Mucosa of stomach (tissue), 1 donor: Measurements from ENCODE around the gene CCND1.

ENCODE experiments used
- H3K27me3 ChIP-seq: one replicate; pipeline ENCODE4 v1.7.0; 2013; ENCODE audit warnings: mild to moderate bottlenecking, low read length; ENCODE audit not compliant: control insufficient read depth, insufficient read depth
- H3K36me3 ChIP-seq: one replicate; pipeline ENCODE4 v1.7.0; 2013; ENCODE audit warnings: low read length; ENCODE audit not compliant: control insufficient read depth, insufficient read depth
- H3K4me1 ChIP-seq: one replicate; pipeline ENCODE4 v1.7.0; 2013; ENCODE audit warnings: mild to moderate bottlenecking, low read length; ENCODE audit not compliant: control insufficient read depth, insufficient read depth
- H3K4me3 ChIP-seq: one replicate; pipeline ENCODE4 v1.7.0; 2013; ENCODE audit warnings: low read length
- H3K9ac ChIP-seq: one replicate; pipeline ENCODE4 v1.7.0; 2013; ENCODE audit warnings: mild to moderate bottlenecking, low read length, moderate library complexity
- H3K9me3 ChIP-seq: one replicate; pipeline ENCODE4 v1.7.0; 2013; ENCODE audit warnings: mild to moderate bottlenecking, low read length, moderate library complexity; ENCODE audit not compliant: control insufficient read depth
- donor health status: Pancreatic carcinoma.

Gene CCND1

GRCh38 chr11:69624293-69624692 is 16.7 kb upstream of the CCND1 start:
- H3K36me3 ChIP-seq, result no peaks in the 10 kb centered on the region
- H3K9me3 ChIP-seq, result no peaks in the 10 kb centered on the region
- H3K4me3 ChIP-seq, result no peak overlapping the region
- H3K9ac ChIP-seq, result no peak overlapping the region
- no peaks in the 10 kb centered on the region for H3K27me3 ChIP-seq
- H3K4me1 ChIP-seq, result no peaks in the 10 kb centered on the region

- Histone ChIP-seq H3K27me3 (no peaks in the 10 kb centered on the region), H3K36me3 (no peaks in the 10 kb centered on the region), H3K4me1 (no peaks in the 10 kb centered on the region), H3K9me3 (no peaks in the 10 kb centered on the region), H3K9ac (no peak overlapping the region), H3K4me3 (no peak overlapping the region)
These were observed 15.5 kb upstream of the CCND1 start for GRCh38 chr11:69625476-69625875.

- H3K9ac ChIP-seq, result no peak overlapping the region
- no peaks in the 10 kb centered on the region for H3K9me3 ChIP-seq
- H3K4me1 ChIP-seq, result no peaks in the 10 kb centered on the region
- H3K27me3 ChIP-seq, result no peaks in the 10 kb centered on the region
- H3K36me3 ChIP-seq, result no peaks in the 10 kb centered on the region
- no peak overlapping the region for H3K4me3 ChIP-seq
These were observed 13.4 kb upstream of the CCND1 start for GRCh38 chr11:69627551-69627950.

- no peaks in the 10 kb centered on the region for H3K27me3 ChIP-seq
- H3K9me3 ChIP-seq, result no peaks in the 10 kb centered on the region
- no peaks in the 10 kb centered on the region for H3K4me1 ChIP-seq
- no peak overlapping the region for H3K9ac ChIP-seq
- H3K36me3 ChIP-seq, result no peaks in the 10 kb centered on the region
- no peak overlapping the region for H3K4me3 ChIP-seq
These were observed 10.9 kb upstream of the CCND1 start for GRCh38 chr11:69630017-69630416.

- Histone ChIP-seq H3K4me3 (no peak overlapping the region), H3K9me3 (no peaks in the 10 kb centered on the region), H3K27me3 (no peaks in the 10 kb centered on the region)
These were observed 10.5 kb upstream of the CCND1 start for GRCh38 chr11:69630424-69630823.

GRCh38 chr11:69632900-69633299 is 8.1 kb upstream of the CCND1 start:
- H3K27me3 ChIP-seq, result peaks cover 13% of the 10 kb centered on the region
- no peaks in the 10 kb centered on the region for H3K36me3 ChIP-seq
- H3K4me1 ChIP-seq, result peaks cover 22% of the 10 kb centered on the region
- H3K9ac ChIP-seq, result no peak overlapping the region
- H3K9me3 ChIP-seq, result no peaks in the 10 kb centered on the region
- no peak overlapping the region for H3K4me3 ChIP-seq

More at GRCh38 chr11:69630424-69630823, 10.5 kb upstream of the CCND1 start:
- H3K4me1 ChIP-seq, result no peaks in the 10 kb centered on the region
- no peaks in the 10 kb centered on the region for H3K36me3 ChIP-seq
- H3K9ac ChIP-seq, result no peak overlapping the region

GRCh38 chr11:69634069-69634468 is 6.9 kb upstream of the CCND1 start:
- Histone ChIP-seq H3K27me3 (peaks cover 14% of the 10 kb centered on the region), H3K4me1 (peaks cover 31% of the 10 kb centered on the region), H3K4me3 (no peak overlapping the region)

GRCh38 chr11:69634590-69634989 is 6.4 kb upstream of the CCND1 start:
- Histone ChIP-seq H3K9me3 (no peaks in the 10 kb centered on the region), H3K9ac (no peak overlapping the region), H3K36me3 (no peaks in the 10 kb centered on the region), H3K27me3 (peaks cover 14% of the 10 kb centered on the region), H3K4me3 (no peak overlapping the region), H3K4me1 (peaks cover 31% of the 10 kb centered on the region)

More at GRCh38 chr11:69634069-69634468, 6.9 kb upstream of the CCND1 start:
- H3K9me3 ChIP-seq, result no peaks in the 10 kb centered on the region
- no peak overlapping the region for H3K9ac ChIP-seq
- H3K36me3 ChIP-seq, result no peaks in the 10 kb centered on the region

- no peaks in the 10 kb centered on the region for H3K9me3 ChIP-seq
- no peak overlapping the region for H3K9ac ChIP-seq
- peaks cover 36% of the 10 kb centered on the region for H3K4me1 ChIP-seq
- peaks cover 18% of the 10 kb centered on the region for H3K27me3 ChIP-seq
- no peak overlapping the region for H3K4me3 ChIP-seq
- no peaks in the 10 kb centered on the region for H3K36me3 ChIP-seq
These were observed 5.8 kb upstream of the CCND1 start for GRCh38 chr11:69635195-69635594.

- no peak overlapping the region for H3K4me3 ChIP-seq
- H3K9me3 ChIP-seq, result no peaks in the 10 kb centered on the region
- peaks cover 18% of the 10 kb centered on the region for H3K27me3 ChIP-seq
- no peaks in the 10 kb centered on the region for H3K36me3 ChIP-seq
- peak overlapping the region; percentile 53 for H3K9ac ChIP-seq
- peaks cover 37% of the 10 kb centered on the region for H3K4me1 ChIP-seq
These were observed 5.0 kb upstream of the CCND1 start for GRCh38 chr11:69635804-69636511.

GRCh38 chr11:69636512-69637197 is 4.3 kb upstream of the CCND1 start:
- peak overlapping the region; percentile 36 for H3K4me3 ChIP-seq
- H3K27me3 ChIP-seq, result peaks cover 18% of the 10 kb centered on the region
- no peaks in the 10 kb centered on the region for H3K36me3 ChIP-seq
- no peaks in the 10 kb centered on the region for H3K9me3 ChIP-seq
- peak overlapping the region; percentile 53 for H3K9ac ChIP-seq
- H3K4me1 ChIP-seq, result peaks cover 37% of the 10 kb centered on the region

- Histone ChIP-seq H3K4me3 (peak overlapping the region; percentile 43), H3K27me3 (peaks cover 18% of the 10 kb centered on the region), H3K4me1 (peaks cover 37% of the 10 kb centered on the region), H3K36me3 (no peaks in the 10 kb centered on the region), H3K9ac (peak overlapping the region; percentile 54), H3K9me3 (no peaks in the 10 kb centered on the region)
These were observed 3.6 kb upstream of the CCND1 start for GRCh38 chr11:69637198-69637940.
